HG03442 (cell line): Measurements from ENCODE around the gene WDR47.
"Not testable (repeated sequence)": the region's sequence is repeated elsewhere in the genome, so short reads cannot be mapped to it uniquely, and the experiment has no call there.

Source experiments
- ATAC-seq: cut with Tn5 transposase; IDR thresholded peaks from one replicate; pipeline ENCODE4 v1.9.1; 2021; ENCODE audit warnings: mild to moderate bottlenecking, moderate library complexity; ENCODE audit not compliant: unreplicated experiment

Gene WDR47

GRCh38 chr1:108969346-108969745 is 72.6 kb downstream of the WDR47 start:
- no peak for ATAC-seq

GRCh38 chr1:108963052-108963686 is 78.7 kb downstream of the WDR47 start, which contains the start of gene CLCC1:
Gene CLCC1 (minus strand): TSS chr1:108963484. CDS start chr1:108950437, 13,047 bp downstream.
- peak; percentile 88 for ATAC-seq

GRCh38 chr1:108962681-108963051 is 79.2 kb downstream of the WDR47 start:
- peak; percentile 20 for ATAC-seq

GRCh38 chr1:108961752-108962486 is 80.0 kb downstream of the WDR47 start:
- ATAC-seq, result no peak

GRCh38 chr1:108961198-108961597 is 80.7 kb downstream of the WDR47 start:
- ATAC-seq, result peak; percentile 30

GRCh38 chr1:108960719-108961118 is 81.2 kb downstream of the WDR47 start:
- no peak for ATAC-seq

GRCh38 chr1:108957888-108958287 is 84.0 kb downstream of the WDR47 start:
- ATAC-seq, result no peak

- ATAC-seq, result no peak
Observed at GRCh38 chr1:108955881-108956280, 86.0 kb downstream of the WDR47 start.

GRCh38 chr1:108955111-108955510 is 86.8 kb downstream of the WDR47 start:
- no peak for ATAC-seq

GRCh38 chr1:108953452-108953851 is 88.5 kb downstream of the WDR47 start:
- ATAC-seq, result no peak

- no peak for ATAC-seq
Observed at GRCh38 chr1:108951242-108951641, 90.7 kb downstream of the WDR47 start.

- no peak for ATAC-seq
Observed at GRCh38 chr1:108949044-108949443, 92.9 kb downstream of the WDR47 start.

GRCh38 chr1:108947871-108948525 is 93.9 kb downstream of the WDR47 start:
- ATAC-seq, result no peak

- ATAC-seq, result no peak
Observed at GRCh38 chr1:108936170-108936569, 105.7 kb downstream of the WDR47 start.

GRCh38 chr1:108933944-108934343 is 108.0 kb downstream of the WDR47 start:
- ATAC-seq, result no peak

GRCh38 chr1:108927565-108927964 is 114.3 kb downstream of the WDR47 start:
- ATAC-seq, result not testable (repeated sequence)

- ATAC-seq, result no peak
Observed at GRCh38 chr1:108925920-108926319, 116.0 kb downstream of the WDR47 start.
